IPS-18a (cell line): ENCODE measurements around the gene COMT.

Source experiments
- H3K27ac ChIP-seq: one replicate; pipeline ENCODE4 v1.5.1; 2013; ENCODE audit warnings: low read length
- H3K27me3 ChIP-seq: one replicate; pipeline ENCODE4 v1.6.1; 2013; ENCODE audit warnings: mild to moderate bottlenecking, low read length; ENCODE audit not compliant: control insufficient read depth, insufficient read depth
- H3K36me3 ChIP-seq: one replicate; pipeline ENCODE4 v1.6.1; 2013; ENCODE audit warnings: low read depth, low read length; ENCODE audit not compliant: control insufficient read depth
- H3K4me1 ChIP-seq: one replicate; pipeline ENCODE4 v1.6.1; 2013; ENCODE audit warnings: low read depth, low read length; ENCODE audit not compliant: control insufficient read depth
- H3K4me3 ChIP-seq: one replicate; pipeline ENCODE4 v1.5.1; 2013; ENCODE audit warnings: low read length
- H3K9ac ChIP-seq: one replicate; pipeline ENCODE4 v1.6.1; 2013; ENCODE audit warnings: mild to moderate bottlenecking, low read length, moderate library complexity
- H3K9me3 ChIP-seq: one replicate; pipeline ENCODE4 v1.6.1; 2013; ENCODE audit warnings: low read depth, low read length; ENCODE audit not compliant: control insufficient read depth

The COMT gene

DNA sequence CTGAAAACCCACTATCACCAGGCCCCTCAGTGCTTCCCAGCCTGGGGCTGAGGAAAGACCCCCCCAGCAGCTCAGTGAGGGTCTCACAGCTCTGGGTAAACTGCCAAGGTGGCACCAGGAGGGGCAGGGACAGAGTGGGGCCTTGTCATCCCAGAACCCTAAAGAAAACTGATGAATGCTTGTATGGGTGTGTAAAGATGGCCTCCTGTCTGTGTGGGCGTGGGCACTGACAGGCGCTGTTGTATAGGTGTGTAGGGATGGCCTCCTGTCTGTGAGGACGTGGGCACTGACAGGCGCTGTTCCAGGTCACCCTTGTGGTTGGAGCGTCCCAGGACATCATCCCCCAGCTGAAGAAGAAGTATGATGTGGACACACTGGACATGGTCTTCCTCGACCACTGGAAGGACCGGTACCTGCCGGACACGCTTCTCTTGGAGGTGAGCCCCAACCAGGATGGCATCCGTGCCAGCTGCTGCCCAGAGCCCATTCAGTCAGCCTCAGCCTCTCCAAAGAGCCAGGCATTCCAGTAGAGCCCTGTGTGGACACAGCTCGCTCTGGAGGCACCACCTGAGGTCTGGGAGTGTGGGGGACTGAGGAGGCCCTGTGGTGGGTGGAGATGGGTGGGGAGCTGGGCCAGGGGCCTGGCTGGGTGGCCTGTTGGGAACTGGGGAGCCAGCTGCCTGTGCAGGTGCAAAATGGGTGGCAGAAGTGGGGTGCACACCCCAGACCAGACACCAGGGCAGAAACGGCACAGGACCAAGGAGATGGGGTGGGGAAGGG, 22.5 kb downstream of the COMT start:
- Histone ChIP-seq H3K27ac (no peak overlapping the region), H3K9ac (no peak overlapping the region), H3K36me3 (no peaks in the 10 kb centered on the region), H3K4me3 (no peak overlapping the region), H3K27me3 (no peaks in the 10 kb centered on the region), H3K4me1 (peaks cover 14% of the 10 kb centered on the region), H3K9me3 (no peaks in the 10 kb centered on the region)

DNA sequence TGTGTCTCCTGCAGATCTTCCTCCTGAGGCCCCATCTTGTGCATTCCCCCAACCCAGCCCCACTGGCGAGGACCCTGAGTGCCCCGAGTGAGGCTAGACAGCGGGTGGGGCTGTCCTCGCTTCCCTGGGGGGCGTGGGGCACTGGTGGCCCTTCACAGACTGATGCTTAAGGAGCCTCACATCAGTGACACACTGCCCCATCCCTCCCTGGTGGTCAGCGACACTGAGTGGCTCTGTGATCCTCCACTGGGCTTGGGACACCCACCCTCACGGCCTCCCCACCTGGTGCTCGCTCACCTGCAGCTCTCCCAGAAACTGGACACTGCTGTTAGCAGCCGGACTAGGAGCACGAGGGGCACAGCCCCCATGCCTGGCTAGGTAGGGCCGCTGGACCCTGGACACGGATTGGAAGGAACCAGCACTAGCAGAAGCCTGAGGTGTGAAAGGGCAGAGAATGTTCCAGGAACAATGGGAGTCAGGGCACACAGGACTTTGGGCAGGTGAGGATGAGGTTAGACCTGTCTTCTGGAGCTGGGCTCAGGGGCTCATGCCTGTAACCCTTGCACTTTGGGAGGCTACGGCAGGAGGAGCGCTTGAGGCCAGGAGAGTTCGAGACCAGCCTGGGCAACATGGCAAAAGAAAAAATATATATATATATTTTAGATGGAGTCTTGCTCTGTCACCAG, 23.3 kb downstream of the COMT start:
- Histone ChIP-seq H3K27ac (no peak overlapping the region), H3K9ac (no peak overlapping the region)

DNA sequence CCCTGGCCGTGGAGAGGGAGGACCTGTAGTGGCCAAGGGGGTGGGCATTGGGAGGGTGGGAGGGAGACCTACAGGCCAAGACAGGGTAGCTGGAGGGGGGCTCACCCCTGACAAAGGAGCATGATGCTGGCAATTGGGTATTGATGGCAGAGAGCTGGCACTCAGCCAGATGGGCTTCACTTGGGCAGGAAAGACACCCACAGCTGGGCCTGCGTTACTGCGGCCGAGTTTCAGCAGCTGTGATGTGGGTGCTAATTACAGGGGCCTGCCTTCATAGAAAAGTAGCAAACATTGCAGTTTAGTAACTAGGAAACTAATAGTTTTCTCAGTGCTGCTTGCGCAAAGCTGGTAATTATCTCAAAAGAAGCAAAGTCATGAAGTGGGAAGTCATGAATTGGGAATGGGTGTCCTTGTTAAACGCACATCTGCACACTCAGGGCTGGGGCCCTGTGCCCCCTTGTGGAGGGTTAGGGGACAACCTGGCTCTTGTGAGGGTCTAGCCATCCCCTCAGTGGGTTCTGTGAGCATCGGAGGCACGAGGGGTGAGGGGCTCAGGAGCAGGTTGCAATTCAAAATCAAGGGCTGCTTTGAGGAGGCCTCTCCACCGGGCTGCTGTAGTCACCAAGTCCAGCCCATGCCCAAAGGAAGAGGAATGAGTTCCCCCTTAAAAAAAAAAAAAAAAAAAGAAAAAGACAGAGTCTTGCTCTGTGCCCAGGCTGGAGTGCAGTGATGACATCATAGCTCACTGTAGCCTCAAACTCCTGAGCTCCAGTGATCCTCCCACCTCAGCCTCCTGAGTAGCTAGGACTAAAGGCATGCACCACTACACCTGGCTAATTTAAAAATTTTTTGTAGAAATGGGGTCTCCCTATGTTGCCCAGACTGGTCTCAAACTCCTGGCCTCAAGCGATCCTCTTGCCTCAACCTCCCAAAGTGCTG, 24.5 kb downstream of the COMT start:
- H3K27ac ChIP-seq: no peak overlapping the region
- H3K9ac ChIP-seq: no peak overlapping the region
- H3K27me3 ChIP-seq: no peaks in the 10 kb centered on the region
- peaks cover 7% of the 10 kb centered on the region for H3K4me1 ChIP-seq
- H3K9me3 ChIP-seq: no peaks in the 10 kb centered on the region
- peaks cover 2% of the 10 kb centered on the region for H3K36me3 ChIP-seq
- no peak overlapping the region for H3K4me3 ChIP-seq

More for the DNA sequence above, 23.3 kb downstream of the COMT start:
- Histone ChIP-seq H3K36me3 (peaks cover 2% of the 10 kb centered on the region), H3K27me3 (no peaks in the 10 kb centered on the region), H3K4me1 (peaks cover 11% of the 10 kb centered on the region), H3K9me3 (no peaks in the 10 kb centered on the region), H3K4me3 (no peak overlapping the region)

DNA sequence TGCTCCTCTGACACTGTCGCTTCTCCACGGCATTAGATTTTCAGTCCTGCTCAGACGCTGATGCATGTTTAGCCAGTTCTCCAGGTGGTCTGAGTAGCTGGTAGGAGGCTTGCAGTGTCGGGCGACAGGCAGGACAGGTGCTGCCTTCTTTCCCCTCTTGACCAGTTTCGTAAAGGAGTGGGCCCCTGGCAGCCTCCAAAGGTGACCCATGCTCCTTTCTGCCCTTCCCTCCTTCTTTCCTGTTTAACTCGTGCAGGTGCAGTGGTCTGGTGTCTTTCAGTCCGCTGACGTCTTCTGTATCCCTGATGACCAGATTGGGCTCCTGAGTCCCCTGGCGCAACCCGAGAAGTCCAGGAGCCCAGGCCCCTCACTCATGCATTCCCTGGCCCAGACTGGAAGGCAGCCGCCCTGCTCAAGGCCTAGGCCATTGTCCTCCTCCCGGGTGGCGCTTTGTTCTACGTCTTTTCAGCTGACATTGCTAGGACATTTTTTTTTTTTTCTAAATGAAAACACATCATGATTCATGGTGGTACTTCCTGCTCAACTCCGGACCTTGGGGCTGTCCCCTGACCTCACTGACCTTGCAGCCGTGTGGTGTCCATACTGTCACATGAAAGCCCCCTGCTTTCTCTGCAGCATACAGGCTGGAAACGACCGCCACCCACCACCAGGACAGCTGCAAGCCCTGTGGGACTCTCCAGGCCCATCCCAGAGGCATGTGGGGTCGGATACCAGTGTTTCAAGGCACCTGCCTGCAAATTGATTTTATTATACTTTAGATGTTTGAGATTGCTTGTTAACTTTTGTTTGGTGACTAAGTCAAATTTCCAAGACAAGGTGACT, 25.6 kb downstream of the COMT start:
- Histone ChIP-seq H3K27ac (no peak overlapping the region), H3K9me3 (no peaks in the 10 kb centered on the region), H3K4me1 (peaks cover 7% of the 10 kb centered on the region), H3K9ac (no peak overlapping the region), H3K4me3 (no peak overlapping the region), H3K27me3 (no peaks in the 10 kb centered on the region), H3K36me3 (peaks cover 9% of the 10 kb centered on the region)

DNA sequence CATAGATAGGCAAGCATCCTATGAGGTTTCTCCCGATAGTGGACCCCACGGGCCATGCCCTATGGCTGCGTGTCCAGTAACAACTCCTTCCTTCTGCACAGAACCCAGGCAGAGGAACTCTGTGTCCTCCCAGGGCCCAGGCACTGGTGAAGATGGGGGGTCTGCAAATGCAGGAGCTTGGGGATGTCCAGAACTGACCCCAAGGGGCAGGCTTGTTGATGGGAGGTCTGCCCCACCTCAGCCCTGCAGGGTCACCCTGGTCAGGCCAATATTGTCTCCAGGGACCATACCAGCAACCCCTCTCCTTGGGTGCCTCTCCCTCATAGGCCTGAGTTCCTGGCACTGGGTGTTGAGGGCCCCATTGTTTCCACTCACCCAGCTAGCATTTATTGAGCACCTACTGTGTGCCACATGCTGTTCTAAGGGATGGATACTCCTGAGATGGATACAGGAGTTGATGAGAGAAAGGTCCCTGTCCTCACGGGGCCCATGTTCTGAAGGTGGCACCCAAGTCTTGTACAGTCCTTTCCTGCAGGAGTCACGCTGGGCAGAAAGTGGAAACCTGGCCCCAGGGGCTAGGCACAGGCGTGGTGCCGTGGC, 26.4 kb downstream of the COMT start:
- Histone ChIP-seq H3K27me3 (no peaks in the 10 kb centered on the region), H3K4me3 (no peak overlapping the region), H3K4me1 (peaks cover under 1% of the 10 kb centered on the region), H3K27ac (no peak overlapping the region), H3K9ac (no peak overlapping the region), H3K36me3 (peaks cover 9% of the 10 kb centered on the region), H3K9me3 (no peaks in the 10 kb centered on the region)

DNA sequence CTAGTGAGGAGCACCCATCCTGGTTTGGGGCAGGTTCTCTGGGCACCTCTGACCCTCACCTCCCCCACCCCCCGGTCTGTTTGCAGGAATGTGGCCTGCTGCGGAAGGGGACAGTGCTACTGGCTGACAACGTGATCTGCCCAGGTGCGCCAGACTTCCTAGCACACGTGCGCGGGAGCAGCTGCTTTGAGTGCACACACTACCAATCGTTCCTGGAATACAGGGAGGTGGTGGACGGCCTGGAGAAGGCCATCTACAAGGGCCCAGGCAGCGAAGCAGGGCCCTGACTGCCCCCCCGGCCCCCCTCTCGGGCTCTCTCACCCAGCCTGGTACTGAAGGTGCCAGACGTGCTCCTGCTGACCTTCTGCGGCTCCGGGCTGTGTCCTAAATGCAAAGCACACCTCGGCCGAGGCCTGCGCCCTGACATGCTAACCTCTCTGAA, 26.9 kb downstream of the COMT start:
- H3K27me3 ChIP-seq: no peaks in the 10 kb centered on the region
- peaks cover 9% of the 10 kb centered on the region for H3K36me3 ChIP-seq
- no peak overlapping the region for H3K9ac ChIP-seq
- no peaks in the 10 kb centered on the region for H3K9me3 ChIP-seq
- H3K27ac ChIP-seq: no peak overlapping the region
- no peaks in the 10 kb centered on the region for H3K4me1 ChIP-seq
- no peak overlapping the region for H3K4me3 ChIP-seq

DNA sequence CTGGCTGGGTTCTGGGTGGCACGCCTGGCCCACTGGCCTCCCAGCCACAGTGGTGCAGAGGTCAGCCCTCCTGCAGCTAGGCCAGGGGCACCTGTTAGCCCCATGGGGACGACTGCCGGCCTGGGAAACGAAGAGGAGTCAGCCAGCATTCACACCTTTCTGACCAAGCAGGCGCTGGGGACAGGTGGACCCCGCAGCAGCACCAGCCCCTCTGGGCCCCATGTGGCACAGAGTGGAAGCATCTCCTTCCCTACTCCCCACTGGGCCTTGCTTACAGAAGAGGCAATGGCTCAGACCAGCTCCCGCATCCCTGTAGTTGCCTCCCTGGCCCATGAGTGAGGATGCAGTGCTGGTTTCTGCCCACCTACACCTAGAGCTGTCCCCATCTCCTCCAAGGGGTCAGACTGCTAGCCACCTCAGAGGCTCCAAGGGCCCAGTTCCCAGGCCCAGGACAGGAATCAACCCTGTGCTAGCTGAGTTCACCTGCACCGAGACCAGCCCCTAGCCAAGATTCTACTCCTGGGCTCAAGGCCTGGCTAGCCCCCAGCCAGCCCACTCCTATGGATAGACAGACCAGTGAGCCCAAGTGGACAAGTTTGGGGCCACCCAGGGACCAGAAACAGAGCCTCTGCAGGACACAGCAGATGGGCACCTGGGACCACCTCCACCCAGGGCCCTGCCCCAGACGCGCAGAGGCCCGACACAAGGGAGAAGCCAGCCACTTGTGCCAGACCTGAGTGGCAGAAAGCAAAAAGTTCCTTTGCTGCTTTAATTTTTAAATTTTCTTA, 27.8 kb downstream of the COMT start:
- H3K9me3 ChIP-seq: no peaks in the 10 kb centered on the region
- H3K27me3 ChIP-seq: no peaks in the 10 kb centered on the region
- H3K9ac ChIP-seq: no peak overlapping the region
- H3K27ac ChIP-seq: no peak overlapping the region
- H3K4me1 ChIP-seq: no peaks in the 10 kb centered on the region
- no peak overlapping the region for H3K4me3 ChIP-seq
- peaks cover 9% of the 10 kb centered on the region for H3K36me3 ChIP-seq

DNA sequence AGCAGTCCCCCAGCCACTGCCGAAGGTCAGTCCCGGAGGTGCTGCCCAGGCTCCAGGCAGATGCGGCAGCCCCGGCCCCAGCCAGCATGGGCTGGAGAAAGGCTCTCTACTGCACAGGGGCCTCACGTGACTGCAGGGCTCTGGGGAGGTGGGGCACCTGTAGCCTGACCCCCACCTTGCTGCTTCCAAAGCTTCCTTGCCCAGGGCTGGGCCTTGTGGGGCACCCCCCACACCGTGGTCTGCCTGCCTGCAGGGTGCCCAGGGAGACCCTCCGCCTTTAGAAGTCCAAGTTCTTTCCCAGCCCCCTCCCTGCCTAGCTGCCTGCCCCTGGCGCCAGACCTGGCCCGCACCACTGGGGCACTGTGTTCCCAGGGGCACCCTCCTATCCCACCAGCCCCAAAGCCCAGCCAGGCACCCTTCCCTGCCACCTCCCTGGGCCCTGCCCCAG, 28.5 kb downstream of the COMT start:
- H3K36me3 ChIP-seq: peaks cover 9% of the 10 kb centered on the region
- H3K9ac ChIP-seq: no peak overlapping the region
- no peak overlapping the region for H3K27ac ChIP-seq

DNA sequence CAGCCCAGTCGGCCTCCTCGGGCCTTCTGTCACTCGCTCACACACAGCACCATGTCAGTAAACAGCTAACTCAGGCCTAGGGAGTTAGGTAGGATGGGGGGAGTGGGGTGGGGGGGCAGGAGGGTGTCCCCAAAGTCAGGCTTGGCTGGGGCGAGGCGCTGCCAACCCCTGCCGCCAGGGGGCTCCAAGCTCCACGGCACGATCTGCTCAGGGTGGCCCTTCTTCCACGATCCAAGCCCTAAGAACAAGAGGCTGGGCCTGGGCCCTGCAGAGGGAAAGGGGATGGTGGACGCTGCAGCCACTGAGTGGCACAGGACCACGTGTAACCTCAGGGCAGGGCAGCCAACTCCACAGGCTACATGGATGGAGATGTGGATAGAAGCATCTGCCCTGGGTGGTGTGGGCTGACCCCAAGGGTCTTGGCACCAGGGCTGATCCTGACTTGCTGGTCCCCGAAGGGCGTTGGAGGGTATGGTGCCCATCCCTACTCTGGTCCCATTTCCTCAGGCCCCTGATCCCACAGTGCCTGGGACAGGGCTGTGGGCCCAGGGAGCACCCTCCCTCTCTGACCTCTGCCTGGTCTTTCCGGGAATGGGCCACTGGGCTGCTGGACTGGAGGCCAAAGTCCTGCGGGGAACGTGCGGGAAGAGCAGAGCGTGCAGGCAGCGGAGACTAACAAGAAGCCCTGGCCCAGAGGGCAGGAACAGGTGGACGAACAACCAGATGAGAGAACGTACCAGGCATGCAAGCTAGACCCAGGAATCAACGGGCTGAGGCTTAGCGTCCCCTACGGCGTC, 29.1 kb downstream of the COMT start:
- H3K9ac ChIP-seq: no peak overlapping the region
- no peaks in the 10 kb centered on the region for H3K9me3 ChIP-seq
- no peak overlapping the region for H3K4me3 ChIP-seq
- peaks cover 9% of the 10 kb centered on the region for H3K36me3 ChIP-seq
- no peaks in the 10 kb centered on the region for H3K27me3 ChIP-seq
- no peak overlapping the region for H3K27ac ChIP-seq
- peaks cover 10% of the 10 kb centered on the region for H3K4me1 ChIP-seq

More for the DNA sequence above, 28.5 kb downstream of the COMT start:
- Histone ChIP-seq H3K4me3 (no peak overlapping the region), H3K9me3 (no peaks in the 10 kb centered on the region), H3K4me1 (peaks cover 4% of the 10 kb centered on the region), H3K27me3 (no peaks in the 10 kb centered on the region)
